Stimulated activated CD4-positive, alpha-beta T cell treated with anti-CD3 and anti-CD28 coated beads, TNF-alpha, amount 100 ng/mL, for 24 hours (primary cell): Measurements from ENCODE around the gene UBE2K.
"Not testable (repeated sequence)": the region's sequence is repeated elsewhere in the genome, so short reads cannot be mapped to it uniquely, and the experiment has no call there.

Source experiments
- DNase-seq, 3 experiments: peaks; one replicate each; pipeline ENCODE4 v3.0.0-alpha.2; 2020; ENCODE audit warnings: low read depth in 3 of 3

Gene UBE2K

DNA sequence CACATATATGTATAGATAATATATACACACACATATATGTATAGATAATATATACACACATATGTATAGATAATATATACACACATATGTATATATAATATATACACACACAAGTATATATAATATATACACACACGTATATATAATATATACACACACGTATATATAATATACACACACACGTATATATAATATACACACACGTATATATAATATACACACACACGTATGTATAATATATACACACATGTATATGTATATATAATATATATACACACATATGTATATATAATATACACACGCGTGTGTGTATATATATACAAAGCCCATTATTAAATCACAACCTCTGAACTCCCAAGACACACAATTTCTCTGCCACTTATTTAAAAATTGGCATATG, 8.0 kb upstream of the UBE2K start:
- no peak for DNase-seq

GRCh38 chr4:39698424-39699009, 581 bp downstream of the UBE2K start:
- peak in 2 of 3 experiments; percentile 15 to 46 for DNase-seq

DNA sequence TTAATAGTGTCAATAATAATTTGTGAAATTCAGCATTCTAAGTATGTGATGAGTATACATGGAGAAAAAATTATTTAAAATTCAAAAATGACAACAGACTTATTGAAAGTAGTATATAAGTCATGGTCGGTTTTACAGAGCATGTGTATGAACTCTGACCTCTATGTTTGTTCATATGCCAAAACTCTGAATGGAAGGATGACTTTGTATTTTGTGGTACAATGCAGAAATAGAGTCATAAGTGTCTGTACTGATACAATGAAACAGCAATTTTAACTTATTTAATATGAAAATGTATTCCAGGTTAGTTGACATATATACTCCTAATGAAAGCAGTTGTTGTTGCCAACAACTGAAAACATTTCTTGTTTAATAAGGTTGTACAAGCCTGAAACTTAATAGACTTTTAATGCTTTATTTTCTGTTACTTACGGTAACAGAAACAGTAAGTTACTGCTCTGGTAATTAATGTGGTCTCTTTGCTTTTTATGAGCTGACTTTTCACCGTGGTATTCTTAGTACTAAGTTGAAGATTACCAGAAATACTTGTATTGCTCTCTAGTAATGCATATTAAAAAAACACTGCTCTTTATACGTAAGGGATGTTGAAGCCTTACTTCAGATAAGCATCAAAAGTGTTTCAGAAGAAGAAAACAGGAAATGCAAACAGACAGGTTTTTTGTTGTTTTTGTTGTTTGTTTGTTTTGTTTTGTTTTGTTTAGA, 1.9 kb downstream of the UBE2K start:
- no peak for DNase-seq

DNA sequence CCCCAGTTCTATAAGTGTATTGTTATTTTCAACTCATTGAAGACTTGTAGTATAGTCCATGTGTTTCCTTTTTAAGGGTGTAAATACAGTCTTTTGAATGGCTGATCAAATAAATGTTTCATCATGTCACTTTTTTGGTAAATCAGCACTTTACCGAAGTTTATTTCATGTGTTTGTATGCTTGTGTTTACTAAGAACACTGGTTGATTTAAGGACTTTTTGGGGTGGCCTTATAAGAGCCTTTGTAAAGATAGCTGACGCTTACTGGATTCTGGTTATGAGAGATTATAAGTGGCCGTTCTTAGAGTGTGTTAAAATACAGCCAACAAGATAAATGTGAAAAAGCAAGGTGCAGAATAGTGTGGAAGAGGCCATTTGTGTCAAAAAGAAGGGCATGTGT, 2.6 kb downstream of the UBE2K start:
- DNase-seq = no peak

GRCh38 chr4:39702716-39703115, 4.8 kb downstream of the UBE2K start:
- no peak for DNase-seq

DNA sequence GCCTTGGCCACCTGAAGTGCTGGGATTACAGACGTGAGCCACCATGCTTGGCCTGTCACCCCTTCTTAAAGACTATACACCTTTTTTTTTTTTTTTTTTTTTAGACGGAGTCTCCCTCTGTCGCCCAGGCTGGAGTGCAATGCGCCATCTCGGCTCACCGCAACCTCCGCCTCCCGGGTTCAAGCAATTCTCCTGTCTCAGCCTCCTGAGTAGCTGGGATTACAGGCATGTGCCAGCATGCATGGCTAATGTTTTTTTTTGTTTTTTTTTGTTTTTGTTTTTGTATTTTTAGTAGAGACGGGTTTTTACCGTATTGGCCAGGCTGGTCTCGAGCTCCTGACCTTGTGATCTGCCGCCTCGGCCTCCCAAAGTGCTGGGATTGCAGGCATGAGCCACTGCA, 6.9 kb downstream of the UBE2K start:
- not testable (repeated sequence) for DNase-seq

GRCh38 chr4:39706334-39706733, 8.4 kb downstream of the UBE2K start:
- no peak for DNase-seq

GRCh38 chr4:39706741-39707511, 9.0 kb downstream of the UBE2K start:
- no peak for DNase-seq

- no peak for DNase-seq
Observed at GRCh38 chr4:39710098-39710896, 12.4 kb downstream of the UBE2K start.

DNA sequence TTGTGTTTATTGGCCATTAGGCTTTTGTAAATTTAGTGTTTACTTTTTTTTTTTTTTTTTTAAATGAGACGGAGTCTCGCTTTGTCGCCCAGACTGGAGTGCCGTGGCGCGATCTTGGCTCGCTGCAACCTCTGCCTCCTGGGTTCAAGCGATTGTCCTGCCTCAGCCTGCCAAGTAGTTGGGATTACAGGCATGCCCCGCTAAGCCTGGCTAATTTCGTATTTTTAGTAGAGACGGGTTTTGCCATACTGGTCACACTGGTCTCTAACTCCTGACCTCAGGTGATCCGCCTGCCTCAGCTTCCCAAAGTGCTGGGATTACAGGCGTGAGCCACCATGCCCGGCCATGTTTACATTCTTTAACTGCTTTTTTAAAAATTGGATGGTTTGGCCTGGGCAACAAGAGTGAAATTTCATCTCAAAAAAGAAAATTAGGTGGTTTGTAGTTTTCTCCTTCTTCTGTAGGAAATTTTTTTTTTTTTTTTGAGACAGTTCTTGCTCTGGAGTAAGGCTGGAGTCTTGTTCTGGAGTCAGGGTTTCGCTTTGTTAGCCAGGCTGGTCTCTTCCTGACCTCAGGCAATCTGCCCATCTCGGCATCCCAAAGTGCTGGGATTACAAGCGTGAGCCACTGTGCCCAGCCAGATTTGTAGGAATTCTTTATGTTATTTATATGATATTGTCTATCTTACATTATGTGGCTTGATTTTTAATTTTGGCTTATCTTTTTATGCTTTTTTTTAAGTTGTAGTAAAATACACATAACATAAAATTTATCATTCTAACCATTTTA, 15.1 kb downstream of the UBE2K start:
- DNase-seq = no peak

DNA sequence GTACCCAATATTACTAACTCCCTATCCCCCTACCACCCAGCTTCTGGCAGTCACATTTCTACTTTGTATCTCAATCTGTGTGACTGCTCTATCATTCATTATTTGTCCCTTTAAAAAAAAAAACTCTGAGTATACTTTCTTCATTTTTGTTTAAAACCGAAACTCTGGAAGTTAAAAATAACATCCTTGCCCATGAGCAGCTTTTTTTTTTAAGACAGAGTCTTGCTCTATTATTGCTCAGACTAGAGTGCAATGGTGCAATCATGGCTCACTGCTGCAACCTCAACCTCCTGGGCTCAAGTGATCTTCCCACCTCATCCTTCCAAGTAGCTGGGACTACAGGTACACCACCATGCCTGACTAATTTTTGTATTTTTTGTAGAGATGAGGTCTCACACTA, 15.8 kb downstream of the UBE2K start:
- no peak for DNase-seq

DNA sequence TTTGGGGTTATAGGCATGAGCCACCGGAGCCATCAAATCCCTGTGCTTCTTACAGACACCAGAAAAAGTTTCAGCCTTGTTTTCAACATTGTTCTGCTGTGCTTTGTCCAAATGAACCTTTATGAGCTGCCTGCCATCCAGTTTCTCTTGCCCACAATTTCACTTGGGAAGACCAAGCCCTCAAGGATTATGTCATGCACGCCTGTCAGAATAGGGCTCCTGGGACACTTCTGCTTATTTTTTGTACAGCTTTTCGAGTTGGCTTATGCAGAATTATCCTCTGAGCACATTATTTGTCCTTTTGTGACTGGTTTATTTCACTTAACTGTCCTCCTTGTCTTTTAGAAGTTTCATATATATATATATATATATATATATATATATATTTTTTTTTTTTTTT, 16.2 kb downstream of the UBE2K start:
- no peak for DNase-seq

- no peak for DNase-seq
Observed at GRCh38 chr4:39715788-39716187, 17.9 kb downstream of the UBE2K start.

GRCh38 chr4:39716356-39716755, 18.4 kb downstream of the UBE2K start:
- DNase-seq = no peak

DNA sequence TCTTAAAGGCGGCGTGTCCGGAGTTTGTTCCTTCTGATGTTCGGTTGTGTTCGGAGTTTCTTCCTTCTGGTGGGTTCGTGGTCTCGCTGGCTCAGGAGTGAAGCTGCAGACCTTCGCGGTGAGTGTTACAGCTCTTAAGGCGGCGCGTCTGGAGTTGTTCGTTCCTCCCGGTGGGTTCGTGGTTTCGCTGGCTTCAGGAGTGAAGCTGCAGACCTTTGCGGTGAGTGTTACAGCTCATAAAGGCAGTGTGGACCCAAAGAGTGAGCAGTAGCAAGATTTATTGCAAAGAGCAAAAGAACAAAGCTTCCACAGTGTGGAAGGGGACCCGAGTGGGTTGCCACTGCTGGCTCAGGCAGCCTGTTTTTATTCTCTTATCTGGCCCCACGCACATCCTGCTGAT, 19.8 kb downstream of the UBE2K start:
- not testable (repeated sequence) for DNase-seq

DNA sequence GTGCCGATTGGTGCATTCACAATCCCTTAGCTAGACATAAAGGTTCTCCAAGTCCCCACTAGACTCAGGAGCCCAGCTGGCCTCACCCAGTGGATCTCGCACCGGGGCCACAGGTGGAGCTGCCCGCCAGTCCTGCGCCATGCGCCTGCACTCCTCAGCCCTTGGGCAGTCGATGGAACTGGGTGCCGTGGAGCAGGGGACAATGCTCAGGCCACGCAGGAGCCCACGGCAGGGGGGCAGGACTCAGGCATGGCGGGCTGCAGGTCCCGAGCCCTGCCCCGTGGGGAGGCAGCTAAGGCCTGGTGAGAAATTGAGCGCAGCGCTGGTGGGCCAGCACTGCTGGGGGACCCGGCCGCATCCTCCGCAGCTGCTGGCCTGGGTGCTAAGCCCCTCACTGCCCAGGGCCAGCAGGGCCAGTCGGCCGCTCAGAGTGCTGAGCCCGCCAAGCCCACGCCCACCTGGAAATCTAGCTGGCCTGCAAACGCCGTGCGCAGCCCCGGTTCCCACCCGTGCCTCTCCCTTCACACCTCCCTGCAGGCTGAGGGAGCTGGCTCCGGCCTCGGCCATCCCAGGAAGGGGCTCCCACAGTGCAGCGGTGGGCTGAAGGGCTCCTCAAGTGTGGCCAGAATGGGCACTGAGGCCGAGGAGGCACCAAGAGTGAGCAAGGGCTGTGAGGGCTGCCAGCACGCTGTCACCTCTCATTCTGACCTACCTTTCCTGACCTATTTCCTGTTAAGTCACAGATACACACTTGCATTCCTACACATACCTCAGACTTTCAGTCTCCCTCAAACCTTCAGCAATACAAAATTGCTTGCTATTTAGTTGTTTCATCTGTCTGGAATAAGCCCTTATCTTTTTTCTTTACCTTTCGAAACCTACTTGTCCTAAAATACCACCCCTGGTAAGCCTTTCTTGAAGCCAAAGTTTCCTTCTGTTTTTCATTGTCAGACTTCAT, 20.7 kb downstream of the UBE2K start:
- DNase-seq = no peak

GRCh38 chr4:39719804-39720580, 22.1 kb downstream of the UBE2K start:
- DNase-seq = no peak

- DNase-seq = not testable (repeated sequence)
Observed at GRCh38 chr4:39721273-39721672, 23.3 kb downstream of the UBE2K start.

GRCh38 chr4:39721788-39722187, 23.9 kb downstream of the UBE2K start:
- DNase-seq = no peak
